GM18520 (cell line): ENCODE measurements around the gene COL1A1.

Experiments
- ATAC-seq: cut with Tn5 transposase; IDR thresholded peaks from one replicate; pipeline ENCODE4 v1.9.1; 2021; ENCODE audit not compliant: unreplicated experiment

COL1A1 gene

GRCh38 chr17:50187751-50188530, 13.5 kb downstream of the COL1A1 start:
- no peak for ATAC-seq

GRCh38 chr17:50187394-50187725, 14.1 kb downstream of the COL1A1 start:
- ATAC-seq: no peak

GRCh38 chr17:50186661-50187393, 14.6 kb downstream of the COL1A1 start:
- ATAC-seq: no peak

GRCh38 chr17:50185631-50186471, 15.6 kb downstream of the COL1A1 start:
- ATAC-seq: no peak

- ATAC-seq: no peak
Measured at GRCh38 chr17:50184611-50185398, 16.6 kb downstream of the COL1A1 start.

- ATAC-seq: no peak
Measured at GRCh38 chr17:50184064-50184463, 17.4 kb downstream of the COL1A1 start.

GRCh38 chr17:50183421-50183994, 17.9 kb downstream of the COL1A1 start:
- ATAC-seq: no peak

GRCh38 chr17:50182783-50183420, 18.5 kb downstream of the COL1A1 start:
- no peak for ATAC-seq

- ATAC-seq: no peak
Measured at GRCh38 chr17:50181591-50182560, 19.6 kb downstream of the COL1A1 start.

- ATAC-seq: no peak
Measured at GRCh38 chr17:50181144-50181543, 20.3 kb downstream of the COL1A1 start.

- no peak for ATAC-seq
Measured at GRCh38 chr17:50180620-50181019, 20.8 kb downstream of the COL1A1 start.

- no peak for ATAC-seq
Measured at GRCh38 chr17:50180111-50180510, 21.3 kb downstream of the COL1A1 start.

GRCh38 chr17:50177983-50178834, 23.2 kb downstream of the COL1A1 start:
- ATAC-seq: no peak

GRCh38 chr17:50177476-50177875, 24.0 kb downstream of the COL1A1 start:
- no peak for ATAC-seq

- no peak for ATAC-seq
Measured at GRCh38 chr17:50176559-50177357, 24.7 kb downstream of the COL1A1 start.

- ATAC-seq: no peak
Measured at GRCh38 chr17:50175035-50175807, 26.2 kb downstream of the COL1A1 start.
